Gastrocnemius medialis (tissue), 4 donors: ENCODE results near the gene CHI3L2.

Source experiments
- CTCF ChIP-seq, 5 experiments: fragments of 450-650 bp in 3 of 5; fragments of 200-600 bp in 2 of 5; sonication (generic) in 2 of 5; IDR thresholded peaks in 4 of 5; conservative IDR thresholded peaks in 1 of 5; 1 replicate in 4 of 5; 2 replicates in 1 of 5; pipeline ENCODE4 v1.5.1; 2016 to 2019; ENCODE audit warnings: antibody characterized with exemption in 5 of 5, mild to moderate bottlenecking in 3 of 5, moderate library complexity in 3 of 5
- POLR2A ChIP-seq, 2 donors: fragments of 450-650 bp; IDR thresholded peaks; one replicate each; pipeline ENCODE4 v1.6.1; 2017; ENCODE audit warnings: antibody characterized with exemption in 2 of 2, mild to moderate bottlenecking in 2 of 2, moderate library complexity in 2 of 2

DNA sequence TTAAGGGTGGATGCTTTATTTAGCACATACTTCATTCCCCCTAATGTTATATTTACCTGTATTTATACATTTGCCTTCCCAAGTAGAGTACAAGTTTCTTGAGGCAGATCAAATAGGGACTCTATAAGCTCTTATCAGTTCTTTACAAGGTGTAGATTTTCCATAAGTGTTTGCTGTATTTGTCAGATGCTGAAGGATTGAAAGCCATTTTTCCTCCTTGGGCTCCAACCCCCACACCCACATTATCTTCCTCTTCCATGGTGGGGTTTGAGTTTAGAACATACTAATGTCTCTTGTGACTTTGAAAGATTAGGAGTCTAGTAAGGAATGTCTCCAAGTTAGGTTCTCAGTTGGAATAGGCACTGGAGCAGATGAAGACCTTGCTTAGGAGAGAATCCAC lies 2.4 kb upstream of the CHI3L2 start:
- TF ChIP-seq CTCF (IDR thresholded peaks at IDR 0.05 in 4 of 5, conservative IDR thresholded peaks at IDR 0.05 in 1 of 5), result no peak
- no peak for TF ChIP-seq POLR2A (IDR thresholded peaks at IDR 0.05)
